Left ventricle myocardium inferior (tissue), 1 donor: Measurements from ENCODE around the gene OTOP3. TPM values are rescaled to one million over a fixed set of nuclear protein-coding genes. Genes with fewer than 3 reads are reported as not detected.
A peak's percentile ranks its signal among the peaks of the same experiment; 100 is the strongest.

Source experiments
- DNase-seq: peaks from one replicate; pipeline ENCODE4 v3.0.0-alpha.2; 2020
- H3K27ac ChIP-seq: fragments of 200-600 bp; replicated peaks from 2 replicates; pipeline ENCODE4 v1.8.0; 2021
- H3K27me3 ChIP-seq: fragments of 200-600 bp; 2 replicates; pipeline ENCODE4 v1.8.0; 2021; ENCODE audit warnings: low read depth
- H3K36me3 ChIP-seq: fragments of 200-600 bp; 2 replicates; pipeline ENCODE4 v1.8.0; 2021
- H3K4me1 ChIP-seq: fragments of 200-600 bp; 2 replicates; pipeline ENCODE4 v1.8.0; 2021
- H3K4me3 ChIP-seq: fragments of 200-600 bp; 2 replicates; pipeline ENCODE4 v1.8.0; 2021; ENCODE audit warnings: mild to moderate bottlenecking, moderate library complexity
- H3K9me3 ChIP-seq: fragments of 200-600 bp; replicated peaks from 2 replicates; pipeline ENCODE4 v1.8.0; 2021
- intact Hi-C: fragments of 100-400 bp; cut with micrococcal nuclease; formaldehyde crosslinking; loops from one replicate; pipeline ENCODE4 v1.11.0; 2022
- total RNA-seq: library from RNA; stranded (reverse); fragmentation: NEBNext Ultra II Directional; extraction: Animal tissue kit (Norgen Biotek cat#: 25700); gene quantifications from one replicate; pipeline ENCODE4 v1.2.1, GENCODE V29; 2021
- TF ChIP-seq, protein P1 (sequence below): fragments of 200-600 bp; IDR thresholded peaks from 2 replicates; pipeline ENCODE4 v1.8.0; 2021; ENCODE audit warnings: antibody characterized with exemption, mild to moderate bottlenecking, borderline replicate concordance
- donor health status: DM: no; HTN: yes; CAD: no; lungs with severe emphysema.

The OTOP3 gene
- total RNA-seq, 1 donor from 2014 or later = not detected

DNA sequence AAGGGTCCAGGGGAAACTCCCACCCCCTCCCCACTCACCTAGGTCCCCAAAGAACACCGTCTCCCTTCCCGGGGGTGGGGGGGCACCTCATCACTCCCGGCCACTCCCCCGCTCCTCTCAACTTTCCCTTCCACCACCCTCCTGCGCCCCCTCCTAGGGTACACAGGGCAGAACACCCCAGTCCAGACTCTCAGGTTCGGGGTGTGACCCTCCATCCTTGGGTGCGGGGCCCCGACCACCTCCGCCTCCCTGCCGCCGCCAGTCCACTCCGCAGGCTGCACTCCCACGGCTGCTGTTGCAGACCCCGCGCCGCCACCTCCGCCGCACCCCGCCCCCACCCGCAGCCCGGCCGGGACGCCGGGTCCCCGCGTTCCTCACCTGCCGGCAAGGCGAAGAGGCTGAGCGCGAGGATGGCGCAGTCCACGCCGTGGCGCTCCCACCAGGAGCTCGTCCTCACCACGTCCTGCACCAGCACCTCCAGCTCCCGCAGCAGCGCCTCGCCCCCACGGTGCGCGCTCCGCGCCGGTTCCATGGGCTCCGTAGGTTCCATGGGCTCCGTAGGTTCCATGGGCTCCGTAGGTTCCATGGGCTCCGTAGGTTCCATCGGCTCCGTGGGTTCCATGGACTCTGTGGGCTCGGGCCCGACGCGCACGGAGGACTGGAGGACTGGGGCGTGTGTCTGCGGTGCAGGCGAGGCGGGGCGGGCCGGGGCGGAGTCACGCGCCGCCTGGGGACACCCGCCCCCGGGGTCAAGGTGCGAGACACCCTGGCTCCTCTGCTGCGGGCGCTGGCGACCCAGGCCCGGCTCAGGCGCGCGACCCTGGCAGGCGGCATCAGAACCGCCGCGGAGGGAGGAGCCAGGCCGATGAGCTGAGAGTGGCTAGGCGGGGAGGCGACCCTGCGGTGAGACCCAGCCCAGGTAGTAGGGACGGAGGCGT, 42.5 kb upstream of the OTOP3 start, which contains the start of gene FADS6:
Gene FADS6, minus strand, starts transcription at position 660 of the 938 bp plus-strand sequence. Its CDS starts 38 bp downstream, at position 622.
- intact Hi-C loops = no loop called here
- Histone ChIP-seq H3K36me3 (no peaks in the 10 kb centered on the region), H3K9me3 (no peaks in the 10 kb centered on the region), H3K4me3 (peak within 1 kb of the TSS; percentile 60), H3K4me1 (peaks cover 11% of the 10 kb centered on the region), H3K27me3 (peaks cover 90% of the 10 kb centered on the region), H3K27ac (no peak within 1 kb of the TSS)
- TF ChIP-seq, protein P1, sequence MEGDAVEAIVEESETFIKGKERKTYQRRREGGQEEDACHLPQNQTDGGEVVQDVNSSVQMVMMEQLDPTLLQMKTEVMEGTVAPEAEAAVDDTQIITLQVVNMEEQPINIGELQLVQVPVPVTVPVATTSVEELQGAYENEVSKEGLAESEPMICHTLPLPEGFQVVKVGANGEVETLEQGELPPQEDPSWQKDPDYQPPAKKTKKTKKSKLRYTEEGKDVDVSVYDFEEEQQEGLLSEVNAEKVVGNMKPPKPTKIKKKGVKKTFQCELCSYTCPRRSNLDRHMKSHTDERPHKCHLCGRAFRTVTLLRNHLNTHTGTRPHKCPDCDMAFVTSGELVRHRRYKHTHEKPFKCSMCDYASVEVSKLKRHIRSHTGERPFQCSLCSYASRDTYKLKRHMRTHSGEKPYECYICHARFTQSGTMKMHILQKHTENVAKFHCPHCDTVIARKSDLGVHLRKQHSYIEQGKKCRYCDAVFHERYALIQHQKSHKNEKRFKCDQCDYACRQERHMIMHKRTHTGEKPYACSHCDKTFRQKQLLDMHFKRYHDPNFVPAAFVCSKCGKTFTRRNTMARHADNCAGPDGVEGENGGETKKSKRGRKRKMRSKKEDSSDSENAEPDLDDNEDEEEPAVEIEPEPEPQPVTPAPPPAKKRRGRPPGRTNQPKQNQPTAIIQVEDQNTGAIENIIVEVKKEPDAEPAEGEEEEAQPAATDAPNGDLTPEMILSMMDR = no peak
- no peak for DNase-seq

DNA sequence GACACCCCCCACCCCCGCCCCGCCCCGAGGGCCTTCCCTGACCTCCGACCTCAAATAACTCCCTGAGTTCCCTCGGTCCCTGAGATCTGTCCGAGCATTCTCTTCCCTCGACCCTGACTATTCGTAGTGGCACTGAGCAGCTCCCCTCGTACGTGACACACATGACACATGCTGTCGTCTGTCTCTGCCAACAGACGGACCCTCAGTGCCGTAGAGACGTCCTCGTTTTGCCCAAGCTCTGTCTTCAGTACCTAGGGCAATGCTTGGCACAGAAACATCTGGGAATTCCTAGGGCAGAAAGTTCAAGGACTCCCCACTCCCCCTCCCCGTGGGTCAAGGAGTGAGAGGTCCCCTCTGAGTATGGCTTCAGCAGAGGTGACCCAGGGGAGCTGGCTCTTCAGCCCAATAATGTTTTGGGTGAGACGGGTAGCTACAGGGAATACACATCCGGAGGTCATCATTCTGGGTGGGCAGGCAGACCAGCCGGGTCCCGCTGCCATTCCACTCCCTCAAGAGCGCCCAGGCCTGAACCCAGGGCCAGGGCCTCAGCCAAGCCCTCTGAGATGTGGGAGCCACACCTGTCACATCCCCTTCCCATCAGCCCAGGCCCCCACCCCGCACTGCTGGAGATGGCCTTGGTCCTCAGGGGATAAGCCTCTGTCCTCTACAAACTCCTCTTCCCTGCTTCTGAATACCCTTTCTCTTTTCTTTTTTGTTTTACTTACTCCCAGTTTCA, 41.6 kb upstream of the OTOP3 start:
- TF ChIP-seq, protein P1 = no peak
- intact Hi-C loops = no loop called here
- no peak overlapping the region for H3K27ac ChIP-seq
- H3K27me3 ChIP-seq = peaks cover 81% of the 10 kb centered on the region
- DNase-seq = no peak
- no peaks in the 10 kb centered on the region for H3K36me3 ChIP-seq
- peaks cover 11% of the 10 kb centered on the region for H3K4me1 ChIP-seq
- H3K9me3 ChIP-seq = no peaks in the 10 kb centered on the region
- H3K4me3 ChIP-seq = peak overlapping the region; percentile 60

DNA sequence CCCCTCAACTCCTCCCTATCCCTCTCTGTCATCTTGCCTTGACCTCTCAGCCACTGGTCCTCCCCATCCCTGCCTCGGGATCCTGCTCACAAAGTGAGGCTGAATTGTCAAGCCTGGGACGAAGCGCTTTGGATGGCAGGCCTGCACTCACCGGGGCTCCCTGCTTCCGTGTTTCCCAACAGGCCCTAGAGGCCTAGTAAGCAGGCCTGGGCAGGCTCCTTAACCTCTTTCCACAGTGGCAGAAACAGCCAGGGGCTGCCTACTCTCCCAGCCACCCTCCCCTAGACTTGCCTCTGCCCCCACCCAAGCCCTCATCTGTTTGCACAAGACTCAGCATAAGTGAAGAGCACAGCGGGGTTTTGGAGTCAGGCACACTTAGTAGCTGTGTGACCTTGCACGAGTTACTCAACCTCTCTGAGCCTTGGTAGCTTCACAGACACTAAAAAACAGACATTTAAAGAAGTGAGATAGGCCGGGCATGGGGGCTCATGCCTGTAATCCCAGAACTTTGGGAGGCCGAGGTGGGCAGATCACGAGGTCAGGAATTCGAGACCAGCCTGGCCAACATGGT, 37.2 kb upstream of the OTOP3 start:
- Histone ChIP-seq H3K4me3 (no peak overlapping the region), H3K27me3 (peaks cover 53% of the 10 kb centered on the region), H3K4me1 (peaks cover 5% of the 10 kb centered on the region), H3K27ac (no peak overlapping the region), H3K9me3 (no peaks in the 10 kb centered on the region), H3K36me3 (no peaks in the 10 kb centered on the region)
- DNase-seq = no peak
- intact Hi-C loops = no loop called here
- TF ChIP-seq, protein P1 = no peak

DNA sequence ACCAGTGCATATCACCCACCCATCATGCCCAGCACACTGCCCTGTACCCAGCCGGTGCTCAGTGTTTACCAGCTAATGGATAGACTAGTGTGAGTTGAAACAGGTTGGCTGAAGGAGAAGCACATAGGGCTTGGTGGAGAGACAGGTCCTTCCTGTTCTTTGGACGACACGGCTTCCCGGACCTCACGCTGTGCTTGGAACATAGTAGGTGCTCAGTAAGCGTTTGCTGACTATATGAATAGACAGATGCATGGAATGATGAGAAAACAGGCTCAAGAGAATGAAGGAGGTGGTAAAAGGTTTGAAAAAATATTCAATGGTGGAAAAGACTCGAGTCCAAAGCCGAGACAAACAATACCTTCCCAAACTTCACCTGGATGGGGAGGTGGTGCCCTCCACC, 35.5 kb upstream of the OTOP3 start:
- Histone ChIP-seq H3K9me3 (no peaks in the 10 kb centered on the region), H3K27me3 (peaks cover 53% of the 10 kb centered on the region), H3K36me3 (no peaks in the 10 kb centered on the region), H3K4me3 (no peak overlapping the region), H3K4me1 (no peaks in the 10 kb centered on the region), H3K27ac (no peak overlapping the region)
- intact Hi-C loops = no loop called here
- no peak for DNase-seq
- TF ChIP-seq, protein P1 = no peak

DNA sequence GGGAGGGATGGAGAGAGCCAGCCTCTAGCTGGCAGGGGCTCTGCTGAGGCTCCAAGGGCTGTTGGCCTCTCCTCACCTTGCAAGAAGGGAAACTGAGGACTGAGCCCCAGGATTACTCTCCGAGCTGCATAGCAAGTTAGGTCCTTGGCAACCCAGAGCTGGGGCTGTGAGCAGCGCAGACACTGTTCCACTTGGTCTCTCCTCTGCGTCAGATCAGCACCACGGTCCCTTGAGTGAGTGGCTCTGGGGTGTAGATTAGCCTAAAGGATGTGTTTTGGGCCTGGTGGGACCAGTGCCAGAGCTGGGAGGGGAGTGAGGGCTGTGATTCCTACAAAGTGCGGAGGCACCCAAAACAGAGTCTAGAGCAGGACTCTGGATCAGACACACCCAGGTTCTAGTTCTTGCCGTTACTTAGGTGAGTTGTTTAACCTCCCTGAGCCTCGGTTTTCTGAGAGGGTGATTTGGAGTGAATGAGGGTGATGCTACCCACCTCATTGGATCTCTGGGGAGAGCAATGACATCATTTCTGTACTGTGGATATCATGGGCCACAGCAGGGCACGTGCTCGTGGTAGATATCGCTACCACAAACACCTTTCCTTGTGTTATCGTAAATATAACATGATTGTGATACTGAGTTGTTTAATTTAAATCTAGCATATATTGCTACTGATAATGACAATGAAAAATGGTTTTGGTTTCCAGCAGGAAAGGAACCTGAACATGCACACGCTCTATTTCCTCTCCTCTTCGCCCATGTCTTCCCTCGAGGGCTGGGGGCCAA, 34.2 kb upstream of the OTOP3 start:
- Histone ChIP-seq H3K36me3 (no peaks in the 10 kb centered on the region), H3K9me3 (no peaks in the 10 kb centered on the region), H3K4me1 (no peaks in the 10 kb centered on the region), H3K27ac (no peak overlapping the region), H3K4me3 (no peak overlapping the region), H3K27me3 (peaks cover 53% of the 10 kb centered on the region)
- DNase-seq = no peak
- intact Hi-C loops = no loop called here
- TF ChIP-seq, protein P1 = no peak
